A549 (cell line): ENCODE results near the gene VDR. TPM values are rescaled to one million over a fixed set of nuclear protein-coding genes. Genes with fewer than 3 reads are reported as not detected.

Source experiments
- ATAC-seq, 2 experiments: fragments of 200-7000 bp in 1 of 2; fragments of >200 bp in 1 of 2; cut with Nextera tagmentation in 1 of 2; cut with Tn5 transposase in 1 of 2; 3 replicates each; pipeline versions ENCODE4 v1.8.0 to v1.9.1; 2018 to 2020; ENCODE audit warnings: mild to moderate bottlenecking in 1 of 2, moderate library complexity in 1 of 2
- CTCF ChIA-PET: fragments of 300-600 bp; sonication (Branson Sonifier 250); formaldehyde crosslinking; extraction: SDS; loops from one replicate; lab custom pipeline; 2021; ENCODE audit warnings: antibody characterized with exemption, inconsistent platforms; lab: Yijun Ruan, JAX
- POLR2A ChIA-PET: fragments of 350-600 bp; formaldehyde crosslinking; extraction: SDS; loops from one replicate; lab custom pipeline; 2021; ENCODE audit warnings: antibody characterized with exemption, inconsistent platforms; lab: Yijun Ruan, JAX
- DNase-seq, 2 experiments: peaks; one replicate each; pipeline versions ENCODE4 v3.0.0 to v3.0.0-alpha.2; 2011 to 2016; ENCODE audit warnings: low read depth in 1 of 2, low spot score in 1 of 2
- FAIRE-seq: peaks from 2 replicates; lab custom pipeline; 2011; peaks lifted over from hg19 to GRCh38; lab: Jason Lieb, UNC
- H3K27ac ChIP-seq, 2 experiments: fragments of >200 bp; sonication (Bioruptor Twin); formaldehyde crosslinking; 3 replicates each; pipeline ENCODE4 v1.5.1; 2016 to 2017
- H3K4me1 ChIP-seq: fragments of >200 bp; sonication (Bioruptor Twin); formaldehyde crosslinking; 3 replicates; pipeline ENCODE4 v1.6.1; 2016
- H3K4me2 ChIP-seq: fragments of >200 bp; sonication (Bioruptor Twin); formaldehyde crosslinking; 3 replicates; pipeline ENCODE4 v1.6.1; 2016
- H3K4me3 ChIP-seq: fragments of >200 bp; sonication (Bioruptor Twin); formaldehyde crosslinking; 3 replicates; pipeline ENCODE4 v1.5.1; 2016
- H3K9me3 ChIP-seq: fragments of >200 bp; sonication (Bioruptor Twin); formaldehyde crosslinking; 3 replicates; pipeline ENCODE4 v1.6.1; 2016
- CHD2 ChIP-seq: fragments of 150-350 bp; IDR thresholded peaks from 2 replicates; pipeline ENCODE4 v1.6.1; 2014; ENCODE audit warnings: low read length; ENCODE audit not compliant: partially characterized antibody
- CHD4 ChIP-seq: fragments of 200-600 bp; sonication (generic); IDR thresholded peaks from 2 replicates; pipeline ENCODE4 v1.6.1; 2016; ENCODE audit warnings: antibody characterized with exemption, mild to moderate bottlenecking, borderline replicate concordance
- E2F6 ChIP-seq: IDR thresholded peaks from 2 replicates; pipeline ENCODE4 v1.6.1; 2012; ENCODE audit warnings: low read depth, borderline replicate concordance
- EHF ChIP-seq: fragments of 250-450 bp; sonication (Bioruptor Pico); IDR thresholded peaks from 2 replicates; pipeline ENCODE4 v1.5.0; 2020; ENCODE audit warnings: mild to moderate bottlenecking
- EHMT2 ChIP-seq: fragments of 200-600 bp; sonication (generic); IDR thresholded peaks from 2 replicates; pipeline ENCODE4 v1.6.1; 2016; ENCODE audit warnings: antibody characterized with exemption, low read depth, mild to moderate bottlenecking, moderate library complexity
- ELK1 ChIP-seq: fragments of 150-350 bp; IDR thresholded peaks from 2 replicates; pipeline ENCODE4 v1.6.1; 2014; ENCODE audit warnings: low read depth, mild to moderate bottlenecking, low read length
- EP300 ChIP-seq, 2 experiments: fragments of >200 bp; sonication (Bioruptor Twin); formaldehyde crosslinking; IDR thresholded peaks; 2 replicates in 1 of 2; 3 replicates in 1 of 2; pipeline ENCODE4 v1.6.1; 2016 to 2017
- FOSB ChIP-seq: fragments of 250-450 bp; sonication (Bioruptor Pico); IDR thresholded peaks from 2 replicates; pipeline ENCODE4 v1.5.0; 2020; ENCODE audit warnings: mild to moderate bottlenecking, moderate library complexity
- HDAC2 ChIP-seq: fragments of 200-600 bp; sonication (generic); IDR thresholded peaks from 2 replicates; pipeline ENCODE4 v1.6.1; 2016
- HES2 ChIP-seq: fragments of >200 bp; sonication (Bioruptor Twin); formaldehyde crosslinking; IDR thresholded peaks from 2 replicates; pipeline ENCODE4 v1.6.1; 2016
- HOXA7 ChIP-seq: fragments of 250-450 bp; sonication (Bioruptor Pico); IDR thresholded peaks from 2 replicates; pipeline ENCODE4 v1.5.0; 2020; ENCODE audit warnings: mild to moderate bottlenecking, moderate library complexity
- JUN ChIP-seq, 2 experiments: fragments of >200 bp; sonication (Bioruptor Twin); formaldehyde crosslinking; IDR thresholded peaks; 2 replicates in 1 of 2; 3 replicates in 1 of 2; pipeline ENCODE4 v1.6.1; 2016 to 2017
- MYC ChIP-seq: IDR thresholded peaks from 2 replicates; pipeline ENCODE4 v1.6.1; 2012; ENCODE audit warnings: mild to moderate bottlenecking, inconsistent platforms, low read length, improper control_type of control experiment, borderline replicate concordance
- NFE2L2 ChIP-seq: fragments of 150-350 bp; conservative IDR thresholded peaks from 2 replicates; pipeline ENCODE4 v1.6.1; 2014; ENCODE audit warnings: low read length
- SREBF2 ChIP-seq: fragments of 450-650 bp; IDR thresholded peaks from 2 replicates; pipeline ENCODE4 v1.6.1; 2014; ENCODE audit warnings: mild to moderate bottlenecking, moderate library complexity
- USF2 ChIP-seq: fragments of 450-650 bp; IDR thresholded peaks from 2 replicates; pipeline ENCODE4 v1.6.1; 2014; ENCODE audit warnings: antibody characterized with exemption
- ZC3H11A ChIP-seq: fragments of 450-650 bp; IDR thresholded peaks from 2 replicates; pipeline ENCODE4 v1.6.1; 2014; ENCODE audit warnings: antibody characterized with exemption, mild to moderate bottlenecking
- ZSCAN20 ChIP-seq: fragments of 250-450 bp; sonication (Bioruptor Pico); IDR thresholded peaks from 2 replicates; pipeline ENCODE4 v1.8.0; 2022; ENCODE audit warnings: mild to moderate bottlenecking, moderate library complexity
- WGBS: methylation state at CpG from one replicate; pipeline ENCODE4 v1.1.6; 2017; ENCODE audit errors: missing lambda C conversion rate; 5-methylcytosine and 5-hydroxymethylcytosine counted together
- polyA plus RNA-seq, 4 experiments: library from polyadenylated mRNA; depleted of rRNA in 3 of 4; stranded (reverse); fragments of >200 nt; fragmentation: RNase III in 1 of 4; extraction: RNeasy Plus Mini Kit Qiagen cat#74134 plus additional on column Dnase treatment in 1 of 4; gene quantifications; 2 replicates in 3 of 4; 3 replicates in 1 of 4; pipeline ENCODE4 v1.2.3, GENCODE V29; 2011 to 2017

VDR gene
- polyA plus RNA-seq, 2 of the 4 experiments (the other 2 are of a cell fraction) = 1.9 to 2.1 TPM

GRCh38 chr12:47801170-47801903 lies 103.5 kb downstream of the VDR start:
- POLR2A ChIA-PET = interaction anchor here (1.0 kb wide), 2 partner anchors 14 to 34 kb away, joined by 3 read pairs; no protein-coding TSS in a partner anchor
- Histone ChIP-seq H3K4me3 (no peak overlapping the region), H3K4me2 (no peak overlapping the region), H3K27ac (no peak overlapping the region), H3K9me3 (no peaks in the 10 kb centered on the region), H3K4me1 (peaks cover 12% of the 10 kb centered on the region; the same call in 2 of the 3 replicates)
- WGBS = 81% methylated on average over 7 of the region's 7 CpGs
- DNase-seq (no peak), ATAC-seq (peak in 1 of 2 experiments; percentile 45; a peak in 4 of 6 replicates), FAIRE-seq (no peak)
- CTCF ChIA-PET = interaction anchor here (0.9 to 59.0 kb wide), 13 partner anchors 9 to 86 kb away, joined by 3 to 1532 read pairs (median 4); no protein-coding TSS in a partner anchor
- TF ChIP-seq HOXA7 (CRISPR knock-in tag) (no peak), FOSB (CRISPR knock-in tag) (no peak)

GRCh38 chr12:47800582-47800981 lies 104.2 kb downstream of the VDR start:
- Histone ChIP-seq H3K4me3 (no peak overlapping the region), H3K4me2 (no peak overlapping the region), H3K9me3 (no peaks in the 10 kb centered on the region), H3K27ac (no peak overlapping the region), H3K4me1 (peaks cover 12% of the 10 kb centered on the region; the same call in 2 of the 3 replicates)
- no peak for FAIRE-seq
- TF ChIP-seq NFE2L2 (no peak), ELK1 (no peak), EHF (no peak)
- ChIA-PET POLR2A (no interaction called here), CTCF (interaction anchor here (1.1 to 59.0 kb wide), 8 partner anchors 11 to 85 kb away, joined by 3 to 1532 read pairs (median 8); no protein-coding TSS in a partner anchor)
- DNase-seq = no peak
- WGBS = 82% methylated on average over 7 of the region's 7 CpGs
- no peak for ATAC-seq

GRCh38 chr12:47799357-47799955 lies 105.3 kb downstream of the VDR start:
- no peak overlapping the region for H3K4me2 ChIP-seq
- TF ChIP-seq NFE2L2 (no peak), USF2 (no peak), HDAC2 (no peak), ZC3H11A (no peak)
- DNase-seq = no peak
- CTCF ChIA-PET = interaction anchor here (0.6 to 59.0 kb wide), 9 partner anchors 12 to 1114 kb away, joined by 3 to 1532 read pairs (median 7); no protein-coding TSS in a partner anchor
- no peak overlapping the region for H3K4me3 ChIP-seq
- WGBS = 89% methylated on average over 7 of the region's 7 CpGs
- peaks cover 12% of the 10 kb centered on the region; the same call in 2 of the 3 replicates for H3K4me1 ChIP-seq
- no peaks in the 10 kb centered on the region for H3K9me3 ChIP-seq
- ATAC-seq = no peak
- POLR2A ChIA-PET = no interaction called here
- FAIRE-seq = no peak
- no peak overlapping the region for H3K27ac ChIP-seq

- TF ChIP-seq HES2 (no peak), ZSCAN20 (CRISPR knock-in tag) (no peak), E2F6 (no peak), SREBF2 (no peak), CHD2 (no peak), JUN (IDR thresholded peaks at IDR 0.05) (no peak), MYC (no peak), EHMT2 (no peak), EP300 (IDR thresholded peaks at IDR 0.05) (no peak), CHD4 (no peak)
- H3K27ac ChIP-seq = no peak overlapping the region
- no peak overlapping the region for H3K4me3 ChIP-seq
- H3K4me1 ChIP-seq = peaks cover 12% of the 10 kb centered on the region; the same call in 2 of the 3 replicates
- ChIA-PET POLR2A (no interaction called here), CTCF (interaction anchor here (0.6 to 59.0 kb wide), 13 partner anchors 11 to 853 kb away, joined by 3 to 1532 read pairs (median 10); partner anchors contain the start of genes ENDOU and RAPGEF3)
- no peak for DNase-seq
- 91% methylated on average over 13 of the region's 17 CpGs for WGBS
- ATAC-seq = no peak; a peak in 1 of 6 replicates
- H3K4me2 ChIP-seq = no peak overlapping the region
- no peak for FAIRE-seq
- no peaks in the 10 kb centered on the region for H3K9me3 ChIP-seq
These were observed 106.3 kb downstream of the VDR start for GRCh38 chr12:47798382-47798948.
